Thoracic aorta endothelial cell (primary cell): ENCODE data around the gene UCKL1. TPM values are rescaled to one million over a fixed set of nuclear protein-coding genes. Genes with fewer than 3 reads are reported as not detected.

ENCODE experiments used
- small RNA-seq: library from RNA; depleted of rRNA; stranded (forward); fragments of <200 nt; gene quantifications from one replicate; pipeline ENCODE3, GENCODE V24; 2012
- total RNA-seq: library from RNA; depleted of rRNA; stranded (reverse); fragments of >200 nt; gene quantifications from 2 replicates; pipeline ENCODE4 v1.2.3, GENCODE V29; 2012

The UCKL1 gene
- 21.4 and 23.3 TPM in 2 replicates for total RNA-seq

DNA sequence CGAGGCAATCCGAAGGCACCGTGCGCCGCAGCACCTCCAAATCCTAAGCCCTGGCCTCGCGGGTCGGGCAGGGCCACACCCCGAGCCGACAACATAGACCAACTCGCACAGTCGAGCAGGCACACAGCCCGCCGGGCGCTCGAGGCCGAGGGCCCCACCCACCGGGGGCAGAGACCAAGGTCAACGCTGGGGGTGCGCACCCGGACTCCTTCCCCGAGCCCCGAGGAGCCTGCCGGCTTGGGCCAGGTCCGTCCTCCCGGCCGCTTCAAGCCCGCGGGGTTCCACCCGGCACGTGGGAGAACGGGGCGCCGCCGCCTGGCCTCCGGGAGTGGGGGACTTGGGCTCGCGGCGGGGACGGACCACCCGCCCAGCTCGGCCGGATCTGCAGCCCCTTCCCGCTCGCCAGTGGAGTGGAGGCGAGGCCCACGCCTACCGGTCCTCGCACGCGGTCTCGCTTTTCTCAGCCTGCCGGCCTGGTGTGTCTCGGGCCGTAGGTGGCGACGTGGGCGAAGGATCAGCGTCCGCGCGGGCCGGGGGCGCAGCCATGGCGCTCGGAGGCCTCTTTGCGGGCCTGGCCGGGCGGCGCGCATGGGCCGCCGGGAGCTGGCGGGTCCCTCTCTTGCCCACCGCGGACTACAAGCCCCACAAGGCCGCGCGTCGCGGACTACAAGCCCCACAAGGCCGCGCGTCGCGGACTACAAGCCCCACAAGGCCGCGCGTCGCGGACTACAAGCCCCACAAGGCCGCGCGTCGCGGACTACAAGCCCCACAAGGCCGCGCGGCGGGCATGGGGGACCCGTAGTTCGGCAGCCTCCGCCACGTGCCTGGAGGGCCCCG, at the start of gene UCKL1:
Gene UCKL1, minus strand, starts transcription at position 590 of the 837 bp plus-strand sequence. Its CDS starts 44 bp downstream, at position 546.

DNA sequence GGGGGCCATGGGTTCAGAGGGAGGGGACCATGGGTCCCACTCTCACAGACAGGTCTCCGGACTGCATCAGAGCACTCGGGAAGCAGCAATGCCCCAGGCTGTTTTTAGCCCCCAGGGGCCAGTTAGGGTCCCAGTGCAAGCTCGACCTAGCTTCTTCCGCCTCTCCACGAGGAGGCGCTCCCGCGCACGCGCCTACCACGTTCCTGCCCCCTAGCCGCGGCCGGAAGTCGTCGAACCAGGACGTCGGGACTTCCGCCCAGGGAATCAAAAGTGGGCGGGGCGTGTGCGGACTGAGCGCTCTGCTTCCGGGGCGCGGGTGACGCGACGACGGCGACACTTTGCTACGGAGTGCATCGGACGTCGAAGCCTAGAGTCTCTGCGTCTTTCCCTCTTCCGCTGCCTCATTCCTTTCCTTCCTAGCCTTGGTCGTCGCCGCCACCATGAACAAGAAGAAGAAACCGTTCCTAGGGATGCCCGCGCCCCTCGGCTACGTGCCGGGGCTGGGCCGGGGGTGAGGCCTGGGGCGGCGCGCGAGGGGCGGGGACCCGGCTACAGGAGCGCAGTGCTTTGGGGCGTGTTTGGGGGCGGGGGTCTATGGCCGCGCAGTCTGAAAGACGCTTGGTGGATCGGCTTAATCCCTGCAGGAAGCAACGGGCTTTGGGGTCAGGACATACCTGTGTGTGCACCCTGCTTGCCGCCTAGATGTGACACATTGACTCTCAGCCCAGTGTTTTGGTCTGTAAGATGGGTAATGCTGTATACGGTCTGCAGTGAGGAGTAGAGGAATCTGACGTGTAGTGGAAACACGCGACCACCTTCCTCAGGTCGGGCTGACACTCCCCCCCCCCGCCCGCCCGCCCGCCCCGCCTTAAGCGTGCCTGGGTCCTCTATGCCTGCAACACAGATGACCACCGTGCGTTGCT, 24.9 kb upstream of the UCKL1 start, which contains the start of gene PRPF6:
Gene PRPF6, plus strand, starts transcription at position 327 of the 923 bp plus-strand sequence. Its CDS starts 114 bp downstream, at position 441.

DNA sequence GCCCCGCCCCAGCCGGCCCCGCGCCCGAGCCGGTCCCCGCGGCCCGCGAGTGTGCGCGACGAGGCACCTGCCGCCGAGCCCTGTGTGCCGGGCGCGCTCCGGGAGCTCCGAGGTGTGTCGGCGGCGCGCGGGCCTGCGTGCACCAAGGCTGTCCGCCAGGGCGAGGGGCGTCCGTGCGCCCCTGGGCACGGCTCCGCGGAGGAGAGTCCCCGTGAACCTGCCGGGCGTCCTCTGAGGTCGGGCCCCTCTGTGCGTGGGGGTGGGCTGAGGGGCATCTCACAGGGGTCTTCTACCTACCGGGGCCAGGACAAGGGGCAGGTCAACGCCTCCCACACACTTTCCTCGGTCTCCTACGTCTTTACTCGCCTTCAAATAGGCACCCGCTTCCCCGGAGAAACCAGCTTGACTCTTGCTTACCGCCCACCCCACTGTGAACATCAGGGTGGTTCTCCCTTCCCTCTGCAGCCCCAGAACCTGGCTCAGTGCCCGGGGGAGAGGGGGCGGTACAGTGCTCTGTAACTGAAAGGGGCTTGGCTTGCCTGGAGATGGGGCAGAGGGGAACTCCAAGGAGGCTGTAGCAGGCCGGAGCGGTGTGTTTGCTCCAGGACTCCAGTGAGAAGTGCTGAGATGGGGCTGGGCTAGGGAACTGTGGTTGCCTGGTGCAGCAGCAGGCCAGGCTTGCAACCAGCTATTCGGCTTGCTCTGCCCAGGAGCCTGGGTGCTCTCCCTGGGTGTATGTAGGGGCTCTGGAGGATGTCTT, 23.5 kb upstream of the UCKL1 start, which contains the start of gene SAMD10:
Gene SAMD10, minus strand, starts transcription at position 86 of the 760 bp plus-strand sequence. CDS start 175 bp downstream, outside the sequence.

DNA sequence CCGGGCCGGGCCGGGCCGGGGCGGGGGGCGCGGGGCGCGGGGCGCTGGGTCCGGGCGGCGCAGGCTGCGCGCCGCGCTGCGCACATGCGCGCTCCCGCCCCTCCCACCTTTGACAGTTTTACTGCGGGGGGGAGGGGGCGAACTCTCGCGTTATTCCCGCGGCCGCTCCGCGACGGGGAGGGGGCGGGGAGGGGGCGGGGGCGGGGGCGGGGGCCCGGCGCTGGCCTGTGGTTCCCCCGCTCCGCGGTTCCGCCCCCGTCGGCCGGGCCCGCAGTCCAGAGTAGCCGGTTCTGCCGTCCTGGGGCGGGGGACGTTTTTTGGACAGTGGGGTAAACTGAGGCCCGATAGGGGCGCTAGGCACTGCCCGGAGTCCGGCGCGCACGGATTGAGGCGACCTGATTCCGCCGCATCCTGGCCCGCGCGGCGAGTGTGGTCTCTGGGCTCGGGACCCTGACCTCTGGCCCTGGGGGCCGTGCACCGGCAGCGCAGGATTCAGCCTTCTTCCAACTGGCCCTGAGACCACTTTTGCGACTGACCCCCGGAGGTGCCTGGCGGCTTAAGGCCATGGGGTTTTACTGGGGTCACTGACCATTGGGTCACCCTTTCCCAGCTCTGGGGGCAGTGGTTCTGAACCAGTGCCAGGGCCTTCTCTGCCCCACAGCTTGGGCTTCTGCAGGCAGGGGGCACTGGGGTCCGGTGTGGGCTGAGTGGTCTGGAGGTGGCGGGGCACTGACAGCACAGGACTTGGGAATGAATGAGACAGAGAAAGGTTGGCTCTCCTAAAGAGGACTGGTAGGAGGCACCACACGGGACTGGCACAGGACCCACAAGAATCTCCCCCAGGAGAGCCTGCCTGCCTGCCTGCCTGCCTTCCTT, 13.9 kb upstream of the UCKL1 start, which contains the start of gene ZNF512B:
Gene ZNF512B, minus strand, starts transcription at position 93 of the 876 bp plus-strand sequence. CDS start 1,980 bp downstream, outside the sequence.

DNA sequence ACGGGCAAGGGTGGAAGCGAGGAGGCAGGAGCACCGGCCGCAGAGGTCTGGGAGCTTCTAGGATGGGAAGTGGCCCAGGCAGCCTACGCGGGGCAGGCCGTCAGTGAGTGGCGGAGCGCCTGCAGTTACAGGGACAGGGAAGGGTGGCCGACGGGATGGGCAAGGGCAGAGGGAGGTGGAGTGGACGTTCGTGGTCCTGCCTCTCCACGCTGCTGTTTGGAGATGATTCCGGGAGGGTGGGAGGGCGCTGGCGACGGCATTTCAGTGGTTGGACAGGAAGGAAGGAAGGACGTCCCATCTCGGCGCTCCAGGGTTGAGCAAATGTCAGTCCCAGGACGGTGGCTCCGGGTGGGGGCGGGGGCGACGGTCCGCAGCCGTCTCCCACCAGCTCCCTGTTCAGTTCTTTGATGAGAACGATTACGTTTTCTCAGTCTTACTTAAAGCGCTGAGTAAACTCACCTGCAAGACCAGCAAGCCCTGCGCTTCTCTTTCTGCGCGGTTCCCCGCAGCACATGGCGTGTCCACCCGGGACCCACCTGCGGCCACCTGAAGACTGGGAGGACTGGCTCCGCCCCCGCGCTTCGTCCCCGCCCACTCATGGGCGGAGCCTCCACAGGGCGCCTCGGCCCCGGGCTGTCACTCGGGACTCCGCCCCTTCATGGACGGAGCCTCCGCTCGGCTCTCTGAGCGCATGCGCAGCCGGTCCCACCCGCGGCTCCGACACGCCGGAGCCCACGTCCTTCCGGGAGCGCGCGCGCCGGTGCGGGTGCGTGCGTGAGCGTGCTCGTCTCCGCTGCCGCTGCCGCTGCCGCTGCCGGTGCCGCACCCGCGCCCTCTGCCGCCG, 61.6 kb downstream of the UCKL1 start, which contains the start of gene DNAJC5:
Gene DNAJC5, plus strand, starts transcription at position 769 of the 844 bp plus-strand sequence. CDS start 33,220 bp downstream, outside the sequence.

Small RNA genes lying within 50 kb of the gene (small RNA-seq; reads per million reads assigned to genes)
- not detected for gene MIR647
- gene MIR941-2: not detected
- gene MIR941-4: not detected
- not detected for gene MIR941-5
- gene RNU1-134P: 45.0 reads per million, percentile 97 among the genes with 10 or more reads in this experiment

Other genes starting within 250 kb of the UCKL1 start
- 24.3 and 25.3 TPM in 2 replicates for gene ARFRP1, start 248.4 kb downstream of the UCKL1 start, total RNA-seq
- 15.8 and 16.1 TPM in 2 replicates for gene ZGPAT, start 248.4 kb downstream of the UCKL1 start, total RNA-seq
- gene LIME1, start 219.8 kb downstream of the UCKL1 start, total RNA-seq: 2.4 and 3.6 TPM in 2 replicates
- 21.8 and 25.8 TPM in 2 replicates for gene SLC2A4RG, start 216.6 kb downstream of the UCKL1 start, total RNA-seq
- gene ZBTB46, start 125.2 kb downstream of the UCKL1 start, total RNA-seq: 2.9 and 3.2 TPM in 2 replicates
- gene ABHD16B, start 94.9 kb downstream of the UCKL1 start, total RNA-seq: not detected in 2 replicates
- 128 and 140 TPM in 2 replicates for gene TPD52L2, start 91.1 kb downstream of the UCKL1 start, total RNA-seq
- gene DNAJC5, start 61.3 kb downstream of the UCKL1 start, total RNA-seq: 75.0 and 76.5 TPM in 2 replicates
- 12.9 and 16.4 TPM in 2 replicates for gene ZNF512B, start 13.5 kb upstream of the UCKL1 start, total RNA-seq
- 1.9 and 2.6 TPM in 2 replicates for gene SAMD10, start 23.2 kb upstream of the UCKL1 start, total RNA-seq
- gene PRPF6, start 24.7 kb upstream of the UCKL1 start, total RNA-seq: 63.0 and 73.5 TPM in 2 replicates
- gene C20orf204, start 79.8 kb upstream of the UCKL1 start, total RNA-seq: 2.1 and 3.3 TPM in 2 replicates
- gene SOX18, start 93.2 kb upstream of the UCKL1 start, total RNA-seq: 25.5 and 42.1 TPM in 2 replicates
- gene TCEA2, start 106.8 kb upstream of the UCKL1 start, total RNA-seq: 15.6 and 17.3 TPM in 2 replicates
- 17.4 and 21.0 TPM in 2 replicates for gene RGS19, start 123.1 kb upstream of the UCKL1 start, total RNA-seq
- gene OPRL1, start 123.7 kb upstream of the UCKL1 start, total RNA-seq: 0.93 and 1.0 TPM in 2 replicates
- 0.29 and 0.40 TPM in 2 replicates for gene LKAAEAR1, start 128.0 kb upstream of the UCKL1 start, total RNA-seq
- not detected in 2 replicates for gene NPBWR2, start 151.1 kb upstream of the UCKL1 start, total RNA-seq
- not detected in 2 replicates for gene MYT1, start 208.0 kb upstream of the UCKL1 start, total RNA-seq